Measurements from ENCODE around the gene CAPN14.

- TF ChIP-seq CTCF (tag by site-specific recombination; IDR thresholded peaks at IDR 0.05) = no peak
- TF ChIP-seq ZNF658 (tag by site-specific recombination; IDR thresholded peaks at IDR 0.05) = no peak
- no peak for TF ChIP-seq OSR2 (tag by site-specific recombination; IDR thresholded peaks at IDR 0.05)
- no peak for TF ChIP-seq ZNF266 (tag by site-specific recombination; IDR thresholded peaks at IDR 0.05; ENCODE audit: low read depth)
- no peak for TF ChIP-seq ZNF335 (tag by site-specific recombination; conservative IDR thresholded peaks at IDR 0.05)
- no peak for TF ChIP-seq ZNF596 (tag by site-specific recombination; IDR thresholded peaks at IDR 0.05)
- TF ChIP-seq ZNF341 (tag by site-specific recombination; IDR thresholded peaks at IDR 0.05; ENCODE audit: low read depth) = no peak
Observed at GRCh38 chr2:31253356-31254131, 36.2 kb upstream of the CAPN14 start.
